Measurements from ENCODE around the gene ZFYVE28. TPM values are rescaled to one million over a fixed set of nuclear protein-coding genes. Genes with fewer than 3 reads are reported as not detected.

The ZFYVE28 gene
- polyA plus RNA-seq, 1 of the 3 experiments (the other 2 are of a cell fraction): 3.2 TPM

DNA sequence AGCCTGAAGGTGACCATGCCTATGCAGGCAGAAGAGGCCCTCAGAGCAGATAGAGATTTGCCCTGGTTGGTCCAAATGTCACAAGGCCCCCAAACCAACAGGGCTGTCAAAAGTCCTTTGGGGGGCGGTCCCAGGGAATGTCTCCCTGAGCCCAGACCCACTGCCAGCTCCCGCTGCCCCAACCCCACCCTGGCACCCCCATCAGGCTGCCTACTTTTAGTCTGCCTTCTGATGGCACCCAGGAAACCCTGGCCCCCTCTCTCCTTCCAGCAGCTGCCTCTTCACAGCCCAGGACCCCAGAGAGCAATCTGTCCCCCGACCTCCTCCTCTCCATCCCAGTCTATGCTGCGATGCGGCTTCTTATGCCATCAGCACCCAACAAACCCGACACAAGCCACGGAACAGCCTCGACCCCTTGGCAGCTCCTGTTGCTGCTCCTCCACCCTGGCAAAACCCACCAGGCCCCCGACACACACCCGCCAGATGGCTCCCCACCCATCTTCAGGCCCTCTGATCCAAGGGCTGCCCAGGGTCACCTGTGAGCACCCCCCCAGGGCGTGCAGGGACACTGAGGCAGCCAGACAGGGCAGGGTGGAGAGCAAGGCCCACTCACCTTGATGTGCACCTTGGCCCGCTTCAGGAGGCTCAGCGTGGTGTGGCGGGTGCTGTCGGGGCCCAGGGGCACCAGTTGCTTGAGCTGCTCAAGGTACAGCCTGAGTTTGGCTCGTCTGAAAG lies 166.5 kb downstream of the ZFYVE28 start:
- Histone ChIP-seq H3K4me2 (no peak overlapping the region), H2AFZ (ENCODE audit: low read depth) (no peak overlapping the region), H3K27ac (ENCODE audit: low read depth in 2 of 2, low read length in 1 of 2) (no peak overlapping the region), H3K4me1 (ENCODE audit: control insufficient read depth in 1 of 2, insufficient read depth in 2 of 2, low read depth in 1 of 2, low read length in 1 of 2) (peaks cover 0 to 15% of the 10 kb centered on the region in 2 experiments; a peak in 1 of 4 replicates), H3K4me3 (ENCODE audit: low read depth in 2 of 2, low read length in 1 of 2) (no peak overlapping the region), H3K9me2 (no peaks in the 10 kb centered on the region), H3K27me3 (ENCODE audit: insufficient read depth) (no peaks in the 10 kb centered on the region), H3K9ac (no peak overlapping the region), H3K36me3 (replicated peaks in 1 of 2; ENCODE audit: control insufficient read depth in 1 of 2, insufficient read depth in 2 of 2, low read length in 1 of 2) (peaks cover 0 to 68% of the 10 kb centered on the region in 2 experiments), H4K20me1 (ENCODE audit: insufficient read depth) (peaks cover 41% of the 10 kb centered on the region), H3K79me2 (ENCODE audit: insufficient read depth) (peaks cover 11% of the 10 kb centered on the region), H3F3A (replicated peaks; ENCODE audit: insufficient read depth) (no peaks in the 10 kb centered on the region), H3K9me3 (no peaks in the 10 kb centered on the region)
- ChIA-PET POLR2A (no interaction called here), CTCF (interaction anchor here (1.4 kb wide), 1 partner anchor 32 kb away, joined by 3 read pairs; no protein-coding TSS in a partner anchor)
- TF ChIP-seq MXI1 (IDR thresholded peaks at IDR 0.05; ENCODE audit: low read depth, low read length) (no peak), NRF1 (IDR thresholded peaks at IDR 0.05; ENCODE audit: low read depth, low read length) (no peak)
- 96% methylated on average over 11 of the region's 16 CpGs for WGBS (ENCODE audit: low lambda C conversion rate)
- peak; percentile 35 for DNase-seq

- Histone ChIP-seq H3K9me3 (no peaks in the 10 kb centered on the region), H2AFZ (ENCODE audit: low read depth) (no peak overlapping the region), H3K27me3 (ENCODE audit: insufficient read depth) (no peaks in the 10 kb centered on the region), H3K9ac (no peak overlapping the region), H3K79me2 (ENCODE audit: insufficient read depth) (peaks cover 8% of the 10 kb centered on the region), H3K4me1 (ENCODE audit: control insufficient read depth in 1 of 2, insufficient read depth in 2 of 2, low read depth in 1 of 2, low read length in 1 of 2) (peaks cover 0 to 8% of the 10 kb centered on the region in 2 experiments; a peak in 1 of 4 replicates), H3F3A (replicated peaks; ENCODE audit: insufficient read depth) (no peaks in the 10 kb centered on the region), H3K9me2 (no peaks in the 10 kb centered on the region), H3K27ac (ENCODE audit: low read depth in 2 of 2, low read length in 1 of 2) (no peak overlapping the region), H3K4me2 (no peak overlapping the region), H4K20me1 (ENCODE audit: insufficient read depth) (peaks cover 34% of the 10 kb centered on the region), H3K4me3 (ENCODE audit: low read depth in 2 of 2, low read length in 1 of 2) (no peak overlapping the region), H3K36me3 (replicated peaks in 1 of 2; ENCODE audit: control insufficient read depth in 1 of 2, insufficient read depth in 2 of 2, low read length in 1 of 2) (peaks cover 0 to 69% of the 10 kb centered on the region in 2 experiments)
- 97% methylated on average over 19 of the region's 25 CpGs for WGBS (ENCODE audit: low lambda C conversion rate)
- CTCF ChIA-PET: interaction anchor here (1.2 to 1.4 kb wide), 2 partner anchors 8 to 31 kb away, joined by 3 read pairs; no protein-coding TSS in a partner anchor
- POLR2A ChIA-PET: interaction anchor here (0.9 kb wide), 1 partner anchor 9 kb away, joined by 6 read pairs; no protein-coding TSS in a partner anchor
- peak; percentile 28 for DNase-seq
- no peak for TF ChIP-seq POLR2AphosphoS5 (IDR thresholded peaks at IDR 0.05; ENCODE audit: low read depth, low read length)
- no peak for TF ChIP-seq FOXM1 (IDR thresholded peaks at IDR 0.05; ENCODE audit: low read depth)
- TF ChIP-seq, protein P1, sequence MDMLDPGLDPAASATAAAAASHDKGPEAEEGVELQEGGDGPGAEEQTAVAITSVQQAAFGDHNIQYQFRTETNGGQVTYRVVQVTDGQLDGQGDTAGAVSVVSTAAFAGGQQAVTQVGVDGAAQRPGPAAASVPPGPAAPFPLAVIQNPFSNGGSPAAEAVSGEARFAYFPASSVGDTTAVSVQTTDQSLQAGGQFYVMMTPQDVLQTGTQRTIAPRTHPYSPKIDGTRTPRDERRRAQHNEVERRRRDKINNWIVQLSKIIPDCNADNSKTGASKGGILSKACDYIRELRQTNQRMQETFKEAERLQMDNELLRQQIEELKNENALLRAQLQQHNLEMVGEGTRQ (IDR thresholded peaks at IDR 0.05; ENCODE audit: borderline replicate concordance, low read depth, low read length): no peak
- TF ChIP-seq, protein P2, sequence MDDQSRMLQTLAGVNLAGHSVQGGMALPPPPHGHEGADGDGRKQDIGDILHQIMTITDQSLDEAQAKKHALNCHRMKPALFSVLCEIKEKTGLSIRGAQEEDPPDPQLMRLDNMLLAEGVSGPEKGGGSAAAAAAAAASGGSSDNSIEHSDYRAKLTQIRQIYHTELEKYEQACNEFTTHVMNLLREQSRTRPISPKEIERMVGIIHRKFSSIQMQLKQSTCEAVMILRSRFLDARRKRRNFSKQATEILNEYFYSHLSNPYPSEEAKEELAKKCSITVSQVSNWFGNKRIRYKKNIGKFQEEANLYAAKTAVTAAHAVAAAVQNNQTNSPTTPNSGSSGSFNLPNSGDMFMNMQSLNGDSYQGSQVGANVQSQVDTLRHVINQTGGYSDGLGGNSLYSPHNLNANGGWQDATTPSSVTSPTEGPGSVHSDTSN (IDR thresholded peaks at IDR 0.05): no peak
- TF ChIP-seq FOSL2 (IDR thresholded peaks at IDR 0.05; ENCODE audit: borderline replicate concordance, low read depth): no peak
- TF ChIP-seq NFIC (IDR thresholded peaks at IDR 0.05; ENCODE audit: borderline replicate concordance): no peak
- TF ChIP-seq MXI1 (IDR thresholded peaks at IDR 0.05; ENCODE audit: low read depth, low read length): no peak
- no peak for TF ChIP-seq CTCF (IDR thresholded peaks at IDR 0.05)
- no peak for TF ChIP-seq SIN3A (IDR thresholded peaks at IDR 0.05; ENCODE audit: borderline replicate concordance, low read depth, low read length)
- TF ChIP-seq RXRA (IDR thresholded peaks at IDR 0.05; ENCODE audit: borderline replicate concordance, low read depth): no peak
- TF ChIP-seq YY1 (IDR thresholded peaks at IDR 0.05; ENCODE audit: low read depth): no peak
- no peak for TF ChIP-seq RFX5 (IDR thresholded peaks at IDR 0.05; ENCODE audit: low read length)
- TF ChIP-seq ELF1 (IDR thresholded peaks at IDR 0.05): no peak
- no peak for TF ChIP-seq REST (IDR thresholded peaks at IDR 0.05; ENCODE audit: low read depth, low read length)
- TF ChIP-seq SMC3 (IDR thresholded peaks at IDR 0.05; ENCODE audit: low read depth, low read length): no peak
- TF ChIP-seq TCF12 (IDR thresholded peaks at IDR 0.05): no peak
- no peak for TF ChIP-seq MAX (IDR thresholded peaks at IDR 0.05; ENCODE audit: low read depth)
Measured at GRCh38 chr4:2251073-2251794, 167.2 kb downstream of the ZFYVE28 start.

All from SK-N-SH (cell line).